GM12865 (cell line): ENCODE results near the gene IL2RA.
"Not testable (repeated sequence)": the region's sequence is repeated elsewhere in the genome, so short reads cannot be mapped to it uniquely, and the experiment has no call there.

Source experiments
- DNase-seq: peaks from one replicate; pipeline ENCODE4 v3.0.0; 2010; ENCODE audit warnings: low read depth
- H3K4me3 ChIP-seq: 2 replicates; pipeline ENCODE4 v1.5.1; 2011; ENCODE audit warnings: mild to moderate bottlenecking, low read depth, low read length, control low read depth
- TF ChIP-seq, protein P1 (sequence below): IDR thresholded peaks from 2 replicates; pipeline ENCODE4 v1.5.1; 2011; ENCODE audit warnings: low read length, control low read depth, low read depth, inconsistent platforms; ENCODE audit not compliant: insufficient read depth; ENCODE audit errors: missing control alignments

The IL2RA gene

DNA sequence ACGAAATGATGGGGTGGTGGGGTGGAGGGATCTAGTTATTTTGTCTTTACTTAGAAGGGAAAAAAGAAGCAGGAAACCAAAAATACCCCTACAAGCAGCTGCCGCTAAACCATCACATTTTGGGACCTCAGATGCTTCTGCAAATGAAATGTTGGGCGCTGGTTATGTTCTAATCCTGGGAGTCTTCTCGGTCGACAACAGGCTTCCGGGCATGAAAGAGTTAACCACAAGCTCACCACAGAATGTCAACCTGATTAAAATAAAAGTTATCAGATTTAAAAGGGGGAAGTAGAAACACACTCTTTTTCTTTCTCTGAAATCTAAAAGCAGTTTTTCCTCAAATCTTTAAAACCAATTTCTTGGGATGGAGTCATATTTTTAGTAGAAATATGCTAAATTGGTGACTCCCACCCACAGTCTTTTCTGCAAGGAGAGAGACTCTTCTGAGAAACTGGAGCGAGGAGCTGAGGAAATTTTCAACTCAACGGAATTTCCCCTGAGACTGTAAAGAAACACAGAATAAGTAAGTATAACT lies 16.8 kb downstream of the IL2RA start:
- peak; percentile 72 for DNase-seq
- H3K4me3 ChIP-seq: peak overlapping the region; percentile 10; the same call in 1 of the 2 replicates
- TF ChIP-seq, protein P1, sequence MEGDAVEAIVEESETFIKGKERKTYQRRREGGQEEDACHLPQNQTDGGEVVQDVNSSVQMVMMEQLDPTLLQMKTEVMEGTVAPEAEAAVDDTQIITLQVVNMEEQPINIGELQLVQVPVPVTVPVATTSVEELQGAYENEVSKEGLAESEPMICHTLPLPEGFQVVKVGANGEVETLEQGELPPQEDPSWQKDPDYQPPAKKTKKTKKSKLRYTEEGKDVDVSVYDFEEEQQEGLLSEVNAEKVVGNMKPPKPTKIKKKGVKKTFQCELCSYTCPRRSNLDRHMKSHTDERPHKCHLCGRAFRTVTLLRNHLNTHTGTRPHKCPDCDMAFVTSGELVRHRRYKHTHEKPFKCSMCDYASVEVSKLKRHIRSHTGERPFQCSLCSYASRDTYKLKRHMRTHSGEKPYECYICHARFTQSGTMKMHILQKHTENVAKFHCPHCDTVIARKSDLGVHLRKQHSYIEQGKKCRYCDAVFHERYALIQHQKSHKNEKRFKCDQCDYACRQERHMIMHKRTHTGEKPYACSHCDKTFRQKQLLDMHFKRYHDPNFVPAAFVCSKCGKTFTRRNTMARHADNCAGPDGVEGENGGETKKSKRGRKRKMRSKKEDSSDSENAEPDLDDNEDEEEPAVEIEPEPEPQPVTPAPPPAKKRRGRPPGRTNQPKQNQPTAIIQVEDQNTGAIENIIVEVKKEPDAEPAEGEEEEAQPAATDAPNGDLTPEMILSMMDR: no peak

DNA sequence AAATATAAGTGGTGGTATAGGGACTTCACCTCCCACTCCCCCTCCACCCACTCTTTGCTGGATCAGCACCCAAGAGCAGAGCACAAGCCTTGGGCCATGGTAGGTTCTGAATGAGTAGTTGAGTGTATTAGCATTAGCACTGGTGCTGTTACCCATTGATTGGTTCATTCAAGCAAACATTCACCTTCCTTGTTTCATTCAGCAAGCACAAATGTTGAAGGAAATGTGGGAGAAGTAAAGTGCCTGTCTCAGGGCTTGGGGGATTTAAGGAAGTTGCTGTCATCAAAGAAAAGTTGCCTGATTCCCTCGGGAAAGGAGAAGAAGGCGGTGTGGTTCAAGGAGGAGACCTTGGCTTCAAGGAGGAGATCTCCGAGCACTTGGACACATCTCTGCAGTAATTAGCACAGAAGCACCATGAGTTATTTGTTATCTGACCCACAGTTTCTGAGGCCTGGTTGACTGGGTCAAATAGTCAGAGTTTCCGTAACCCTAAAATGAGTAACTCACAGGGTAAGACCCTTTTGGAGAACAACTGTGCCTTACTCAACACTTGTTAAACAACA lies 17.3 kb downstream of the IL2RA start:
- no peak for DNase-seq
- peak overlapping the region; percentile 10; the same call in 1 of the 2 replicates for H3K4me3 ChIP-seq
- TF ChIP-seq, protein P1: no peak

DNA sequence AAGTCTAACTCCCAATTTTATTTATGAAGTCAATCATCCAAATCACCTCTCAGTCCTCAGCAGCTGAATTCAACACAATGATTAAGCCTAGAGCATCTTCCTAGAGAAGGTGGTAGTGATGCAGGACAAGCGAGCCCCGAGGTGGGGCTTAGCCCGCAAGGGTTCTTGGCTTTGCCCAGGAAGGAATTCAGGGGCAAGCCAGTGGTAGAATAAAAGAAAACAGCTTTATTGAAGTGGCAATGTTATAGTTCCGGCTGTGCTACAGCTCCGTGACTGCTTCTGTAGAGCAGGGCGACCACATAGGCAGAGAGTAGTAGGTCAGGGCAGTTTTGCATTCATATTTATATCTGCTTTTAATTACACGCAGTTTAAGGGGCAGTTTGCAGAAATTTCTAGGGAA lies 18.1 kb downstream of the IL2RA start:
- TF ChIP-seq, protein P1: no peak
- H3K4me3 ChIP-seq: no peak overlapping the region
- no peak for DNase-seq

DNA sequence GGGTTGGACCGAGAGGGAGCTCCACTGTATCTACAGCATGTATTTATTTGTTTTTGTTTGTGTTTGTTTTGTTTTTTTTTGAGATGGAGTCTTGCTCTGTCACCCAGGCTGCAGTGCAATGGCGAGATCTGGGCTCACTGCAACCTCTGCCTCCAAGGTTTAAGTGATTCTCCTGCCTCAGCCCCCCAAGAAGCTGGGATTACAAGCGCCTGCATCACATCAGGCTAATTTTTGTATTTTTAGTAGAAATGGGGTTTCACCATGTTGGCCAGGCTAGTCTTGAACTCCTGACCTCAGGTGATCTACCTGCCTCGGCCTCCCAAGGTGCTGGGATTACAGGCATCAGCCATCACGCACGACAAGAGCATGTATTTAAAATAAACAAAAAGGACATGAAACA lies 18.8 kb downstream of the IL2RA start:
- not testable (repeated sequence) for H3K4me3 ChIP-seq, DNase-seq

DNA sequence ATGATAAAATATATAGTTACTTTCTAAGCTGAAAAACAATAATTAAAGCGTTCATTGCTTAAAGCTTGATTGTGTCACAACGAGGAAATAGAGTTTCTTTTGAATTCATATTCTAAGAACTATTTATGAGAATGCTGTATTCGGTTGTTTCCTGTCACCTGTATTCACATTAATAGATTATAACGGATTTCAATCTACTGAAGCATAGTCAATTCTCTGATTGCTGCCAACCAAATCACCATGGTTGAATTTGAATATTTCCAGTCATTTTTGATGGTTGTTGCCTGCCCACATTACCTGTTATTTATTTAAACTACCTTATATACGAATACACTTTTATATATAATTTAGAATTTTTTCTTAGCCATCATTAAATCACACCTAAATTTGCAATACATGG lies 22.0 kb downstream of the IL2RA start:
- TF ChIP-seq, protein P1: no peak
- H3K4me3 ChIP-seq: no peak overlapping the region
- DNase-seq: no peak

DNA sequence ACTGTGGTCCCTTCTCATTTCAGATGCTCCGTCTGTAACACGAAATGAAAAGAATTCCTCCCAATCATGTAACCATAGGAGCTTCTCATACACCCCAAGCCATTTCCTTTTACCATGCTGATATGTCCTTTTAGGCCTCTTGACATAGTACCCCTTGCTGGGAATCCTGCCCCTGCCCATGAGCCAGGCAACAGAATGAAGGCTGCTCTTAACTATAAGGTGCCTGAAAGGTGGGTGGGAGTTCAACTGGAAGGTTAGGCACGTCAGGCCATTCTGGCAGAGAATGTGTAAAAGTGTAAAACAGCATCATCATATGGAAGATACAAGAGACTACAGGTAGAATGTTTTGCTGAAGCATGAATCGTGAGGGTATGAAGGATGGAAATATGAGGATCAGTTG lies 22.5 kb downstream of the IL2RA start:
- no peak overlapping the region for H3K4me3 ChIP-seq
- TF ChIP-seq, protein P1: no peak
- no peak for DNase-seq

DNA sequence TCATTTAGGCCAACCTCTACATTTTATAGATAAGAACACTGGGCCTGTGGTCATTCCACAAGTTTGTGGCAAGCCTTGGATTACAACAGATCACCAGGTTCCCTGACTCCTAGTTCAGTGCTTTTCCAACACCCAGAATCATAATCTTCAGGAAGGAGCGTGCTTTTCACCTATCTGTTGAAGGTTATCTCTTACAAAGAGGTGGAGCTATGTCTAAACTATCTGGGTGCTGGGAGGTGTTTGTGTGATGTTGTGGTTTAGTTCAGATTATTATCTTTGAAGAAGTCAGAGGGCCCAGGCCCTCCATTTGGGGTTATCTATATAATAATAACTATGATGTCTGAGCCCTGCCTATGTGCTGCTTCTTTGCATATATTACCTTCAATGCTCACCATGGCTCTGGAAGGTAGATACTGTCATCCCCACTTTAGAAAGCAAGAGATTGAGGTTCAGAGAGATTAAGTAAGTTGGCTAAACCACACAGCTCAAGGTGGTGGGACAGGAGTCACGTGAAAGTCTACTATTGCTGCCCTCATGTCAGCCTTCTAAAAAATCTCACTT lies 24.0 kb downstream of the IL2RA start:
- H3K4me3 ChIP-seq: no peak overlapping the region
- TF ChIP-seq, protein P1: no peak
- DNase-seq: no peak
